HepG2 (cell line): Measurements from ENCODE around the gene KMT2A. TPM values are rescaled to one million over a fixed set of nuclear protein-coding genes. Genes with fewer than 3 reads are reported as not detected.
A peak's percentile ranks its signal among the peaks of the same experiment; 100 is the strongest.

Experiments used
- ARID5B ChIP-seq: IDR thresholded peaks from 2 replicates; pipeline ENCODE4 v1.4.0; 2020; ENCODE audit warnings: mild to moderate bottlenecking, missing genetic modification reagents
- ATF6 ChIP-seq: sonication (generic); formaldehyde crosslinking; conservative IDR thresholded peaks from 2 replicates; pipeline ENCODE4 v1.4.0; 2020; ENCODE audit warnings: missing genetic modification reagents
- DNMT1 ChIP-seq: sonication (generic); formaldehyde crosslinking; IDR thresholded peaks from 2 replicates; pipeline ENCODE4 v1.5.1; 2020; ENCODE audit warnings: mild to moderate bottlenecking, missing genetic modification reagents
- FOSL1 ChIP-seq: sonication (generic); formaldehyde crosslinking; IDR thresholded peaks from 2 replicates; pipeline ENCODE4 v1.9.0; 2021; ENCODE audit warnings: missing genetic modification reagents, borderline replicate concordance
- GATAD2A ChIP-seq: IDR thresholded peaks from 2 replicates; pipeline ENCODE4 v1.6.1; 2016
- HCFC1 ChIP-seq: fragments of 150-350 bp; IDR thresholded peaks from 2 replicates; pipeline ENCODE4 v1.6.1; 2014; ENCODE audit warnings: low read depth, low read length
- KMT2A ChIP-seq: sonication (generic); formaldehyde crosslinking; IDR thresholded peaks from 2 replicates; pipeline ENCODE4 v1.4.0; 2020; ENCODE audit warnings: missing genetic modification reagents
- MIER2 ChIP-seq: IDR thresholded peaks from 2 replicates; pipeline ENCODE4 v1.6.1; 2016; ENCODE audit warnings: missing biosample characterization, missing genetic modification reagents
- NR2F1 ChIP-seq, 2 experiments: fragments of 450-650 bp in 1 of 2; formaldehyde crosslinking in 1 of 2; IDR thresholded peaks; 2 replicates each; pipeline versions ENCODE4 v1.5.0 to v1.6.1; 2016 to 2020; ENCODE audit warnings: mild to moderate bottlenecking in 1 of 2, missing compliant biosample characterization in 1 of 2, missing genetic modification reagents in 1 of 2, moderate library complexity in 1 of 2
- SMAD1 ChIP-seq: sonication (generic); formaldehyde crosslinking; IDR thresholded peaks from 2 replicates; pipeline ENCODE4 v1.4.0; 2020; ENCODE audit warnings: missing genetic modification reagents, low read depth, mild to moderate bottlenecking, borderline replicate concordance
- ZBTB3 ChIP-seq: sonication (generic); formaldehyde crosslinking; IDR thresholded peaks from 2 replicates; pipeline ENCODE4 v1.4.0; 2020; ENCODE audit warnings: low read depth, mild to moderate bottlenecking, moderate library complexity, missing genetic modification reagents, borderline replicate concordance
- ZBTB7B ChIP-seq: sonication (generic); formaldehyde crosslinking; IDR thresholded peaks from 2 replicates; pipeline ENCODE4 v1.4.0; 2020; ENCODE audit warnings: missing genetic modification reagents
- ZFP90 ChIP-seq: sonication (generic); formaldehyde crosslinking; IDR thresholded peaks from 2 replicates; pipeline ENCODE4 v1.8.0; 2022; ENCODE audit warnings: missing genetic modification reagents, mild to moderate bottlenecking, inconsistent platforms, borderline replicate concordance
- ZMAT3 ChIP-seq: sonication (generic); formaldehyde crosslinking; conservative IDR thresholded peaks from 2 replicates; pipeline ENCODE4 v1.7.0; 2021; ENCODE audit warnings: missing genetic modification reagents
- ZNF224 ChIP-seq: sonication (generic); formaldehyde crosslinking; IDR thresholded peaks from 2 replicates; pipeline ENCODE4 v1.5.0; 2020; ENCODE audit warnings: mild to moderate bottlenecking, missing genetic modification reagents
- ZNF337 ChIP-seq: sonication (generic); formaldehyde crosslinking; IDR thresholded peaks from 2 replicates; pipeline ENCODE4 v1.5.1; 2020; ENCODE audit warnings: missing genetic modification reagents, low read depth, mild to moderate bottlenecking, borderline replicate concordance
- ZNF605 ChIP-seq: sonication (generic); formaldehyde crosslinking; IDR thresholded peaks from 2 replicates; pipeline ENCODE4 v1.8.0; 2022; ENCODE audit warnings: mild to moderate bottlenecking, missing genetic modification reagents
- ZNF773 ChIP-seq: sonication (generic); formaldehyde crosslinking; IDR thresholded peaks from 2 replicates; pipeline ENCODE4 v1.4.0; 2020; ENCODE audit warnings: missing genetic modification reagents, borderline replicate concordance
- ZNF784 ChIP-seq: sonication (generic); formaldehyde crosslinking; IDR thresholded peaks from 2 replicates; pipeline ENCODE4 v1.5.1; 2020; ENCODE audit warnings: missing genetic modification reagents, mild to moderate bottlenecking, borderline replicate concordance
- ZSCAN5A ChIP-seq: sonication (generic); formaldehyde crosslinking; IDR thresholded peaks from 2 replicates; pipeline ENCODE4 v1.8.0; 2022; ENCODE audit warnings: mild to moderate bottlenecking, missing genetic modification reagents, borderline replicate concordance
- ZSCAN9 ChIP-seq: IDR thresholded peaks from 2 replicates; pipeline ENCODE4 v1.6.1; 2016; ENCODE audit warnings: borderline replicate concordance
- polyA plus RNA-seq, 8 experiments: library from polyadenylated mRNA; depleted of rRNA in 3 of 8; stranded (reverse) in 7 of 8; unstranded in 1 of 8; fragments of >200 nt; fragmentation: Illumina TruSeq in 4 of 8; extraction: Trizol in 4 of 8; gene quantifications; 2 replicates each; pipeline versions ENCODE4 v1.2.1 to v1.2.3, GENCODE V29; 2011 to 2016; ENCODE audit warnings: low read depth in 4 of 8, missing spikeins in 1 of 8, mixed read lengths in 1 of 8; ENCODE audit not compliant: insufficient read depth in 1 of 8
- total RNA-seq, 5 experiments: library from RNA; depleted of rRNA; stranded (reverse); fragments of >200 nt; fragmentation: Illumina TruSeq; extraction: Trizol; gene quantifications; 2 replicates each; pipeline ENCODE4 v1.2.3, GENCODE V29; 2016; ENCODE audit warnings: low read depth in 1 of 5

Gene KMT2A
- total and polyA plus RNA-seq, 2 of the 13 experiments (the other 11 are each of a cell fraction or from before 2014, with no cell fraction given) = 12.4 to 20.0 TPM

GRCh38 chr11:118572061-118572980, 136.0 kb downstream of the KMT2A start, which contains the start of gene ARCN1 (continued):
- TF ChIP-seq ATF6 (no peak), ARID5B (CRISPR knock-in tag) (no peak), GATAD2A (CRISPR knock-in tag) (no peak; the same call in 1 of the 2 replicates), KMT2A (CRISPR knock-in tag) (no peak), MIER2 (no peak), ZNF337 (CRISPR knock-in tag) (no peak; the same call in 1 of the 2 replicates), ZFP90 (CRISPR knock-in tag) (0 out of 2 replicates have a peak, but pooled peaks have one; percentile 47), SMAD1 (CRISPR knock-in tag) (no peak), ZMAT3 (CRISPR knock-in tag) (no peak), ZNF784 (CRISPR knock-in tag) (no peak), NR2F1 (CRISPR knock-in tag; IDR thresholded peaks at IDR 0.05) (peak; percentile 48 to 50; a peak in 2 of 4 replicates), DNMT1 (CRISPR knock-in tag) (no peak), HCFC1 (no peak; the same call in 1 of the 2 replicates), ZBTB3 (no peak), ZNF605 (CRISPR knock-in tag) (peak; percentile 51), ZNF224 (no peak), ZBTB7B (CRISPR knock-in tag) (no peak), ZSCAN9 (CRISPR knock-in tag) (no peak), ZSCAN5A (CRISPR knock-in tag) (no peak), ZNF773 (CRISPR knock-in tag) (no peak), FOSL1 (CRISPR knock-in tag) (no peak)
